Iris pigment epithelial cell (primary cell): Measurements from ENCODE around the gene SERPINB11.
"Not testable (repeated sequence)": the region's sequence is repeated elsewhere in the genome, so short reads cannot be mapped to it uniquely, and the experiment has no call there.

Source experiments
- DNase-seq: peaks from one replicate; pipeline ENCODE4 v3.0.0-alpha.2; 2011; ENCODE audit warnings: low read depth

SERPINB11 gene

DNA sequence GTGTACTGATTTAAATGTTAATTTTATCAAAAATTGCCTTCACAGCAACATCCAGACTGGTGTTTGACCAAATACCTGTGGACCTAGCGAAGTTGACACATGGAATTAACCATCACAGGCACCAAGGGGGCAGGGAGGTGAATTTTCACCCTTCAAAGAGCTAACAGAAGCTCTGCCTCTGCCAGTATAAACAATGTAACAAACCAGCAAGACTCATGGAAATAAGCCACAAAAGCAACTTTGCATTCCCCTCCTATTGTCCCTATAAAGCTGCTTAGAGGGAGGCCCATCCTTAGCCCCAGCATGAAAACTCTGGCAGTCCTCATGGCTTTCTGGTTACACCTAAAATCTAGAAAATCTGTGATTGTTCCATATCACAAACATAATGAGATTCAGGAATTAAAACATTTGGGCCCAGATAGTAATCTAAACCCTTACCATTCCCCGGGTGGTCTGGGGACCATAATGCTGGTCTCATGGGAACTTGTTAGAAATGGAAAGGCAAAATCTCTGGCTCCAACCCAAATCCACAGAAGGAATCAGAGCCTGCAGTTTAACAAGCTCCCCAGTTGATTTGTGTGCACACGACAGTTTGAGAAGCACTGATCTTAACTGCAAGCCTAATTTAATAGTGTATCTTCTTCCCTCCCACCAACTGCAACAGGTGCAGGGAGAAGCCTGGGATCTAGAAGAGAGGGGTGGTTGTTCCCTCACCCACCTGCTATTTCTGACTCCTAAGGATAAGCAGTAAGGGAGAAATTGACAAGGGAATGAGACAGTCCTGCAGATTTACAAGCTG lies 23.1 kb downstream of the SERPINB11 start:
- DNase-seq = no peak

DNA sequence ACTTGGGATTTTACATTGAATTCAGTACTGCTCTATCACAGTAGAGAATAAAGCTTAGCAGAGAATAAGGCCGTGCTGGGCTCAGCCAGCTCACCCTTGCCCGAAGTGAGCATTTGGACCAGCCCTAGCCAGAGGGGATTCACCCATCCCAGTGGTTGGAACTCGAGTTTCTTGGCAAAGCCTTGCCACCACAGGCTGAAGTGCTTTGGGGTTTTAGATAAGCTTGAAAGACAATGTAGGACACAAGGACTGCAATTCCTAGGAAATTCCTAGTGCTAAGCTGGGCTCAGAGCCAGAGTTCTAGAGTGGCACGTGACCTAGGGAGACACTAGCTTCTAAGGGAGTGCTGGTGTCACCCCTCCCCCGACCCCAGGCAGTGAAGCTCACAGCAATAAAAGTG lies 28.0 kb downstream of the SERPINB11 start:
- no peak for DNase-seq

DNA sequence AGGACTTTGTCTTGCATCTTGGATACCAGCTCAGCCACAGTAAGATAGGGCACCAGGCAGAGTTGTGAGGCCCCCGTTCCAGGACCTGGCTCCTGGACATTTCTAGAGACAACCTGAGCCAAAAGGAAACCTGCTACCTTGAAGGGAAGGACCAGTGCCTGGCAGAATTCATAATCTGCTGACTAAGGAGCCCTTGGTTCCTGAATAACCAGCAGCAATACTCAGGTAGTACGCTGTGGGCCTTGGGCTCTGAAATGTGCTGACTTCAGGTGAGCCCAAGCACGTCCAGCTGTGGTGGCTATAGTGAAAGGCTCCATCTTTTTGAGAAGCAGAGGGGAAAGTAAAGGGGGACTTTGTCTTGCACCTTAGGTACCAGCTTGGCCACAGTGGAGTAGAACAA lies 28.5 kb downstream of the SERPINB11 start:
- no peak for DNase-seq

DNA sequence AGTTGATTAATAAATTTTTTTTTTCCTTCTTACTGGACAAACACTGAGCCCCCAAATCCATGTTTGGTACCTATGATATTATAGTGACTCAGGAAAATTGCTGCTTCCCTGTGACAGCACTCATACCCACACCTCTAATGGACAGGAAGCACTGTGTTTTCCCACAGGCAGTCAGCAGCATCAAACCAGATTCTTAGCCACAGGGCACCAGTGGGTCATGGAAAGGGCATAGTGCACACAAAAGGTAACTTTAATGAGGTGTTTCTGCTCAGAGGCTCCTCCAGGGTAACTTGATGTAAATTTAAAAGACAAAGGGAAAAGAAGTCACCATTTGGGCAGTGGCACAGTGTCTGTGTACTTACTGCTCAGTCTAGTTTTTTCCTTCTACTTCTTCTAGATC lies 34.1 kb downstream of the SERPINB11 start:
- DNase-seq = no peak

DNA sequence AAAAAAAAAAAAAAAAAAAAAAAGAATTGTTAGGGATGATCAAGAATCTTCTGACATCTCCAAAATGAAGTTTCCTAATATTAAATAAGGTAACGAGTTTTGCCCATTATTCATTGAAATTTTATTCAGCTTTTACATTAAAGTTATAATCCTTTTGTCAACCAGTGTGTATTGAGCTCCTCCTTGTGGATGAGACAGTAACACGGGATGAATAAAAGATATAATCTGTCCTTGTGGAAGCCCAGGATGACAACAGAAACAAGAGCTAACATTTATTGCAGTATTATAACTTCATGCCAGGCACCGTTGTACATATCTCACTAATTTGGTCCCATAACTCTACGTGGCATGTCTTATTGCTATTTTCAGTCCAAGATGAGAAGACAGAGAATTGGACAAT lies 39.0 kb downstream of the SERPINB11 start:
- DNase-seq = peak; percentile 9

DNA sequence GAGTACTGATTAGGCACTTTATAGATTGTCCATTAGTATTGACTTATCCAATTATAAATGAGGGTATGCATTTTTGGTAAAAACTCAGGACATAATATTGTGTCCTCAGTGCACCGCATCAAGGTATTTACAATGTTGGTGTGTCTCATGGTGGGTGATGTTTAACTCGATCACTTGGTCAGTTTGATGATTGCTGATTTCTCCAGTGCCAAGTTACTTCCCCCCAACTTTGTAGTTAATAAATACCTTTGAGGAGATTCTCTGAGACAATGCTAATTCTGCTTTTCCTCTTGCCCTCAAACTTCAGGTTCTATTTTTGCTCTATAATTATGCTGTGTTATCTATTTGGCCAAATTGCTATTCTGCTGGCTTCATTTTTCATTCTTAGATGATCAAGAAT lies 44.2 kb downstream of the SERPINB11 start:
- DNase-seq = no peak

DNA sequence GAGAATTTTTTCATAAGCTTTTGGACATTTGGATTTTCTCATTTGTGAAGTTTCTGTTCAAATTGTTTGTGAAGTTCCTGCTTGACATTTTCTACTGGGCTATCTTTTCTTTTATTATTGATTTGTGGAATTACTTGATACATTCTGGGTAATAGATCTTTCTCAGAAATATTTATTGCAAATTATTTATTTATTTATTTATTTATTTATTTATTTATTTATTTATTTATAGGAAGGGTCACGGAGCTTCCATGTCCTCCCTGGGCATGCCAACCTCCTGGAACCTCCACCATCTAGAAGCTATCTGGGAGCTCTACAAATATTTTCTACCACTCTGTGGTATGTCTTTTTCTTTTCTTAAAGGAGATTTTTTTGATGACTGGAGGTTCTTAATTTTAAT lies 46.7 kb downstream of the SERPINB11 start:
- DNase-seq = no peak

DNA sequence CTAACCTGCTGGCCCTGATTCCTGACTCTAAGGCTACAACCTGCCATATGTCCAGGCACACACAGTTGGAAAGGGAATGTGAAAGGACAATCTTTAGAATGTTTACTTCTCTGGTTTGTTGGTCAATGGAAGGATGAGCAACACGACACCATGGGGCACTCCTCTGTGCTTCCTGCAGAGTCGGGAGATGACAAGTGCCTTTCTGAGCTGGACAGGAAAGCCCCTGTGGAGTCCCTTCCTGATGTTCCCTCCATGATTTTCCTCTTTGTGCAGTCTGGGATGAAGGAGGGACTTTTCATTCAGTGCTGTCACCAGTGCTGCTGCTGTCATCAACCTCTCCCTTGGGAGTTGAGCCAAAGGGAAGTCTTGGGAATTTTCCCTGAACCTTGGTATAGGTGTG lies 49.9 kb downstream of the SERPINB11 start:
- no peak for DNase-seq

DNA sequence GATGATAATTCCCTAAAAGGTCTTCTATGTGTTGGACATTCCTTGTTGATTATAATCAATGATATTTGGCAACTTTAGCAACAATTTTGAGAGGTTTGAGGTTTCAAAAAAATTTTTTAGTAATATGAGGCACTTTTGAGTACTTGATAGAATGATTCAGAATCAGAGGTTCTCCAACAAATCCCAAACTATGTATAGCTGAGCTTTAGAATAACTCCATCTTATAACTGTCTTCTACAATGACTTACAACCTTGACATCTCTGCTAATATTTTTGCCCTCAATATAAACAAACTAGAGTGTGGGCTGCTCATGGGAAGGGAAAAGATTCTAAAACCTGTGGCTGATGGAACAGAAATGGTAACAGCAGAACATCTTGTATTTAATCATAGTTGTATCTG lies 50.9 kb downstream of the SERPINB11 start:
- no peak for DNase-seq

DNA sequence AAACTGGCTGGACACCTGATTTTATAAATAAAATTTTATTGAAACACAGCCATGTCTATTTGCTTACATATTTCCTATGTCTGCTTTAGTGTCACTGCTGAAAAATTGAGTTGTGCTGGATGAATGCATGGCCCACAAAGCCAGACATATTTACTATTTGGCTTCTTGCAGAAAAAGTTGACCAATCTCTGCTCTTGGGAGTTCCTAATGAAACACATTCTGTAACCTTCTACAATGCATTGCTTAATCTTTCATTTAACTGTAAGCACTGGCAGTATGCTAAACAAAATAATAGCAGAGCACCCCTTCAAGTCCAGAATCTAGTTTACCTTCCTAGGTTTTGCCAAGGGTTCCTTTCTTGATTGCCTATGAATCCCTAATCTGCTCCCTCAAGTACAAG lies 54.8 kb downstream of the SERPINB11 start:
- DNase-seq = no peak

DNA sequence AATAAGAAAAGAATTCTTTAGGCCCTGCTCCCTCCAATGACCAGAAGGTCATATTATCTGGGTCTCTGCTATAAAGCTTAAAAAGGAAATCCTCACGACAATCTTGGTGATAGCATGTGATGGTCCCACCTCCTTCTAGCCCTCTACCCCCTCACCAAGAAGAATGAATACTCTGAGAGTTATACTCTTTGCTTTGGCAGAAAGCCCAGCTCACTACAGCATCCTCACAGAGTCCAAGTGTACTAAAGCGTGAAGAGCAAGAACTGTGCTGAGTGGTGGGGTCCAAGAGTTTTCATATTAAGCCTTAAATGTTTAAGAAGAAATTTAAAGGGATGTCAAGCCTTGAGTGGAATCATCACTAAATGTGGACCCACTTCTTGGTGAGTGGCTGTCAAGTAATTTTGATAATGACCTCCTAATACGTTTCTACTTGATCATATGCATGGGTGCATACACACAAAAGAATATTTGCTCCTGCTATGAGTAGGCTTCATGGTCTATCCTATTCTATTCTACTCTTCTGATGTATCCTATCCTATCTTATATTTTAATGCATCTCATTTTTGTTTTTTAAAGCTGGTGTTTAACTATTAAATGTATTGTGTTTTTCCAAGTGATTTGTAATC lies 56.0 kb downstream of the SERPINB11 start:
- DNase-seq = peak; percentile 11

DNA sequence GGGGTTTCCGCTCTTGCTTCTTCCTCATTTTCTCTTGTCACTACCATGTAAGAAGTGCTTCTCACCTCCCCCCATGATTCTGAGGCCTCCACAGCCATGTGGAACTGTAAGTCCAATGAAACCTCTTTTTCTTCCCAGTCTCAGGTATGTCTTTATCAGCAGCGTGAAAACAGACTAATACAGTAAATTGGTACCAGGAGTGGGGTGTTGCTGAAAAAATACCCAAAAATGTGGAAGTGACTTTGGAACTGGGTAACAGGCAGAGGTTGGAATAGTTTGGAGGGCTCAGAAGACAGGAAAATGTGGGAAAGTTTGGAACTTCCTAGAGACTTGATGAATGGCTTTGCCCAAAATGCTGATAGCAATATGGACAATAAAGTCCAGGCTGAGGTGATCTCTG lies 57.0 kb downstream of the SERPINB11 start:
- not testable (repeated sequence) for DNase-seq

DNA sequence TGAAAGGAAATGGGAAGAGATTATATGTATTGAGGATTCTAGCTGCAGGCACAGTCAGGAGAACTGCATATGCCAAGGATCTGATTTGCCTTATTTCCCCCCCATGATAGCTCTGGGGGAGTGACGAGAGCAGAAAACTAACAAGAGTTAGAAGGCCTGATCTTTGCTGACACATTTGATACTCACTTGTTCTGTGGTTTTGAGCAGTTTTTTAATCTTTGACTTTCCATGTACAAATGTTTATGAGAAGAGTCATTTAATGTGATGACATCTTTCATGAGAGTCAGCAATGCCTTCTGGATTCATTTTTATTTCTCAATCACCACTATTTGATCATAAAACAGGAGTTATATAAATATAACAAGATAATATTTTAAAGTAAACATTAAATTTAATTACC lies 59.8 kb downstream of the SERPINB11 start:
- DNase-seq = peak; percentile 65

DNA sequence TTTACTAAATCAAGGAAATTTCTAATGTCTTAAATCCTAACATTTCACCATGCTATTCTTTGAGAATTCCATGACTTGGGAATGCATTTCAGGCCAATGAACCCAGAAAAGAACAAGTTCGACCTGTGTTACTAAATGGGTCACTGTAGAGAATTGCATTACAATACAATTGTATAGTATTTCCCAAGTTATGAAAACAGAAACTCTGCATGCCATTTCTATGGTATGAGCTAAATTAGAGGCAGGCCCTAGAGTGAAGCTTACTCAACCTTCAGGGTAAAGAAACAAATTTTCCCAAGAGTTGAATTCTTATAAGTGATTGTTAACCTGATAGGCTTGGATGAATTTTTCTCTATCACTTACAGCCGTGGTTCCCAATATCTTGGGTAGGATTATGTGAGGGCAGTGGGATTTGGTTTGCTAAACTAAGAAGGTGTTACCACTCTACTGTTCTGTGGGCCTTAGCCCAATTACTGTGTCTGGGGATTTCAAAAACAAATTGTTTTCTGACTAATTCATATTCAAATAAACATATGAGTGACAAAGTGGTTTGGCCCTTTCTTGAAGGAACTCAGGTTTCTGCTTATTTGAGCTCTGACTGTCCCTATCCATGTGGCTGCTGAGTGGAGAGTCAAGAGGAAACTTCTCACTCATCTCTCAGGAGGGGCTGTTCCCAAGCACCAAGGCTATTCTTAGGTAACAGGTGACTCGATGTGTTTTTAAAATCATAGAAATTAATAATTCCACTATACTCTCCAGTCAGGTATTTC lies 61.3 kb downstream of the SERPINB11 start:
- DNase-seq = peak; percentile 33

DNA sequence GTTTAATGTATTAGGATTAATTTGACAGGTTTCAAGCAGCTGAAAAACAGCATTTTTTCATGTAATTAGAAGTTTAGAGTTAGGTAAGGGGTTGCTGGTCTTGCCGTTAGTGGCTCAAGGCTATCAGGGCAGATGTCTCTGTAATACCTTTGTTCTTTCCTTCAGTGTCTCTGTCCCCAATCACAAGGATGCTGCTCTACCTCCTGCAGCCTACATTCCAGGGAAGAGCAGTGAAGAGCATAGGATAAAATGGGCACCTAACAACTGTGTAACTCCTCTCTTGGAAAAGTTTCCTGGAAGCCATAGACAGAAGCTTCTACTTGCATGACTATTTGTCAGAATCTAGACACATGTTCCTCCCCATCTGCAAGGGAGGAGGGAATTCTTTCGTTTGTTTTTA lies 63.1 kb downstream of the SERPINB11 start:
- no peak for DNase-seq
